ENCODE results near the gene VCAN. TPM values are rescaled to one million over a fixed set of nuclear protein-coding genes. Genes with fewer than 3 reads are reported as not detected.
A peak's percentile ranks its signal among the peaks of the same experiment; 100 is the strongest.

VCAN gene
- total RNA-seq, 1 donor from 2014 or later, result 67.5 TPM

- H3K27ac Mint-ChIP-seq (ENCODE audit: unreplicated experiment), result peak overlapping the region; percentile 97
Measured at GRCh38 chr5:83472508-83473345, 1.2 kb downstream of the VCAN start.

GRCh38 chr5:83473346-83474160 is 2.0 kb downstream of the VCAN start:
- H3K27me3 Mint-ChIP-seq (ENCODE audit: unreplicated experiment), result peaks cover 18% of the 10 kb centered on the region
- no peaks in the 10 kb centered on the region for H3K9me3 Mint-ChIP-seq (ENCODE audit: unreplicated experiment)
- TF ChIP-seq CTCF (IDR thresholded peaks at IDR 0.05), result peak; percentile 97
- no peaks in the 10 kb centered on the region for H3K36me3 Mint-ChIP-seq (ENCODE audit: unreplicated experiment)
- peak overlapping the region; percentile 92 for H3K4me3 Mint-ChIP-seq (ENCODE audit: unreplicated experiment)
- DNase-seq (ENCODE audit: extremely low spot score, unreplicated experiment), result peak; percentile 98
- peaks cover 33% of the 10 kb centered on the region for H3K4me1 Mint-ChIP-seq (ENCODE audit: unreplicated experiment)
- peak overlapping the region; percentile 97 for H3K27ac Mint-ChIP-seq (ENCODE audit: unreplicated experiment)

More at GRCh38 chr5:83472508-83473345, 1.2 kb downstream of the VCAN start:
- H3K27me3 Mint-ChIP-seq (ENCODE audit: unreplicated experiment), result peaks cover 24% of the 10 kb centered on the region
- H3K36me3 Mint-ChIP-seq (ENCODE audit: unreplicated experiment), result no peaks in the 10 kb centered on the region
- no peak for TF ChIP-seq CTCF (IDR thresholded peaks at IDR 0.05)
- peak; percentile 83 for DNase-seq (ENCODE audit: extremely low spot score, unreplicated experiment)
- peaks cover 33% of the 10 kb centered on the region for H3K4me1 Mint-ChIP-seq (ENCODE audit: unreplicated experiment)
- H3K4me3 Mint-ChIP-seq (ENCODE audit: unreplicated experiment), result peak overlapping the region; percentile 92
- H3K9me3 Mint-ChIP-seq (ENCODE audit: unreplicated experiment), result no peaks in the 10 kb centered on the region

GRCh38 chr5:83474161-83474796 is 2.7 kb downstream of the VCAN start:
- Mint-ChIP-seq H3K4me3 (ENCODE audit: unreplicated experiment) (peak overlapping the region; percentile 92), H3K36me3 (ENCODE audit: unreplicated experiment) (no peaks in the 10 kb centered on the region), H3K27me3 (ENCODE audit: unreplicated experiment) (peaks cover 12% of the 10 kb centered on the region), H3K27ac (ENCODE audit: unreplicated experiment) (peak overlapping the region; percentile 97), H3K4me1 (ENCODE audit: unreplicated experiment) (peaks cover 33% of the 10 kb centered on the region), H3K9me3 (ENCODE audit: unreplicated experiment) (no peaks in the 10 kb centered on the region)
- peak; percentile 96 for DNase-seq (ENCODE audit: extremely low spot score, unreplicated experiment)
- TF ChIP-seq CTCF (IDR thresholded peaks at IDR 0.05), result no peak

- Mint-ChIP-seq H3K27ac (ENCODE audit: unreplicated experiment) (peak overlapping the region; percentile 97), H3K36me3 (ENCODE audit: unreplicated experiment) (peaks cover 2% of the 10 kb centered on the region), H3K27me3 (ENCODE audit: unreplicated experiment) (peaks cover 5% of the 10 kb centered on the region), H3K9me3 (ENCODE audit: unreplicated experiment) (no peaks in the 10 kb centered on the region), H3K4me1 (ENCODE audit: unreplicated experiment) (peaks cover 33% of the 10 kb centered on the region), H3K4me3 (ENCODE audit: unreplicated experiment) (peak overlapping the region; percentile 92)
- DNase-seq (ENCODE audit: extremely low spot score, unreplicated experiment), result no peak
- TF ChIP-seq CTCF (IDR thresholded peaks at IDR 0.05), result no peak
Measured at GRCh38 chr5:83474991-83475390, 3.4 kb downstream of the VCAN start.

Data from osteocyte (in vitro differentiated cells).